ENCODE data around the gene CEACAM16. TPM values are rescaled to one million over a fixed set of nuclear protein-coding genes. Genes with fewer than 3 reads are reported as not detected.
A peak's percentile ranks its signal among the peaks of the same experiment; 100 is the strongest.

CEACAM16 gene
- total RNA-seq, 1 donor from 2014 or later: not detected

GRCh38 chr19:44687888-44688287 lies 11.1 kb upstream of the CEACAM16 start:
- TF ChIP-seq CTCF (IDR thresholded peaks at IDR 0.05) (no peak), POLR2A (IDR thresholded peaks at IDR 0.05) (no peak)
- Histone ChIP-seq H3K4me3 (no peak overlapping the region), H3K27me3 (no peaks in the 10 kb centered on the region), H3K27ac (no peak overlapping the region), H3K36me3 (no peaks in the 10 kb centered on the region), H3K9me3 (no peaks in the 10 kb centered on the region), H3K4me1 (peaks cover 11% of the 10 kb centered on the region)
- intact Hi-C loops (cut with DNase I): no loop called here
- no peak for DNase-seq (ENCODE audit: extremely low spot score in 2 of 2)

DNA sequence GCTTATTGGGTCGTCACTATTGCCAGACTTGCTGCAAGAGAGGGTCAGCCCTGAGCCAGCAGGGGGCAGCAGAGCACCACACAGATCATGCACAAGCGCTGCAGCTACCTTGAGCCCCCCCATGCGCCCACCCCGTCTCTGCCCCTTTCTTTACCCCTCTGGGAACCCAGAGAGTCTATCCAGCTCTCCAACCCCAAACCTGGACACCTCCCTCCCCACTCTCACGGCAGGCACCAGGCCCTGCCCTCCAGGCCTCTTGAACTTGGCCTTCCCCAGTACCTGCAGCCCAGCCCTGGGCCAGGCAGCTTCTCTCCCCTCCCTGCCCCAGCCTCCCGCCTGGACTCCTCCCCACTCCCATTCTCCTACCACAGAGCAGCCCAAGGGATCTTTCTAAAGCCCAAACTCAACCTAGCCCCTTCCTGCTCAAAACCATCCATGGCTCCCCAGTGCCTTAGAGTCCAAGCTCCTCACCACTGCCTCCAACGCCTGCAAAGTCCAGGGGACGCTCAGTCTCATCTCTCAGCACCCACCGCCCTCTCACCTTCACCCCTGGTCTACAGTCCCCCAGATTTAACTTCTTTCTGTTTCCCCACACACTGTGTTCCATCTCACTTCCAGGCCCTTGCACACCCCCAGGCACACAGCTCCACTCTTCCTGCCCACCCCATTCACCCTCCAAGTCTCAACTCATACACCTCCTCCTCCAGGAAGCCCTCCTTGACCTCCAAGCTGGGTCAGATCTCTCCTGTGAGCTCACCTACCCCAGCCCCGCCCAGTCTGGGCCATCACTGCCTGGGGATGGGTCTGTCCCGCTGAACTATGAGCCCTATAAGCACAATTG lies 9.4 kb upstream of the CEACAM16 start:
- no peak for DNase-seq (ENCODE audit: extremely low spot score in 2 of 2)
- Histone ChIP-seq H3K4me3 (no peak overlapping the region), H3K4me1 (peaks cover 11% of the 10 kb centered on the region), H3K36me3 (no peaks in the 10 kb centered on the region), H3K27ac (no peak overlapping the region), H3K27me3 (no peaks in the 10 kb centered on the region), H3K9me3 (no peaks in the 10 kb centered on the region)
- no peak for TF ChIP-seq POLR2A (IDR thresholded peaks at IDR 0.05)
- TF ChIP-seq CTCF (IDR thresholded peaks at IDR 0.05): peak; percentile 83 to 90 (median 90)
- TF ChIP-seq POLR2AphosphoS5 (IDR thresholded peaks at IDR 0.05; ENCODE audit: insufficient read depth in 1 of 2, low read depth in 1 of 2): no peak
- intact Hi-C loops (cut with DNase I): no loop called here

GRCh38 chr19:44690131-44690440 lies 8.9 kb upstream of the CEACAM16 start:
- H3K27me3 ChIP-seq: no peaks in the 10 kb centered on the region
- H3K4me1 ChIP-seq: peaks cover 11% of the 10 kb centered on the region
- TF ChIP-seq CTCF (IDR thresholded peaks at IDR 0.05) (no peak), POLR2A (IDR thresholded peaks at IDR 0.05) (no peak), POLR2AphosphoS5 (IDR thresholded peaks at IDR 0.05; ENCODE audit: insufficient read depth in 1 of 2, low read depth in 1 of 2) (no peak)
- H3K36me3 ChIP-seq: no peaks in the 10 kb centered on the region
- H3K4me3 ChIP-seq: no peak overlapping the region
- no peak for DNase-seq (ENCODE audit: extremely low spot score in 2 of 2)
- H3K27ac ChIP-seq: no peak overlapping the region
- intact Hi-C loops (cut with DNase I): no loop called here
- H3K9me3 ChIP-seq: no peaks in the 10 kb centered on the region

GRCh38 chr19:44692379-44692721 lies 6.6 kb upstream of the CEACAM16 start:
- intact Hi-C loops (cut with DNase I): no loop called here
- H3K27ac ChIP-seq: peak overlapping the region; percentile 56

More at GRCh38 chr19:44692379-44692721, 6.6 kb upstream of the CEACAM16 start:
- TF ChIP-seq CTCF (IDR thresholded peaks at IDR 0.05) (no peak), POLR2A (IDR thresholded peaks at IDR 0.05) (no peak), POLR2AphosphoS5 (IDR thresholded peaks at IDR 0.05; ENCODE audit: insufficient read depth in 1 of 2, low read depth in 1 of 2) (no peak)
- no peak for DNase-seq (ENCODE audit: extremely low spot score in 2 of 2)
- H3K27me3 ChIP-seq: no peaks in the 10 kb centered on the region
- no peak overlapping the region for H3K4me3 ChIP-seq
- no peaks in the 10 kb centered on the region for H3K36me3 ChIP-seq
- no peaks in the 10 kb centered on the region for H3K9me3 ChIP-seq
- peaks cover 11% of the 10 kb centered on the region for H3K4me1 ChIP-seq

Measured in vagina (tissue), 2 donors.